ENCODE results near the gene CD8B.

DNA sequence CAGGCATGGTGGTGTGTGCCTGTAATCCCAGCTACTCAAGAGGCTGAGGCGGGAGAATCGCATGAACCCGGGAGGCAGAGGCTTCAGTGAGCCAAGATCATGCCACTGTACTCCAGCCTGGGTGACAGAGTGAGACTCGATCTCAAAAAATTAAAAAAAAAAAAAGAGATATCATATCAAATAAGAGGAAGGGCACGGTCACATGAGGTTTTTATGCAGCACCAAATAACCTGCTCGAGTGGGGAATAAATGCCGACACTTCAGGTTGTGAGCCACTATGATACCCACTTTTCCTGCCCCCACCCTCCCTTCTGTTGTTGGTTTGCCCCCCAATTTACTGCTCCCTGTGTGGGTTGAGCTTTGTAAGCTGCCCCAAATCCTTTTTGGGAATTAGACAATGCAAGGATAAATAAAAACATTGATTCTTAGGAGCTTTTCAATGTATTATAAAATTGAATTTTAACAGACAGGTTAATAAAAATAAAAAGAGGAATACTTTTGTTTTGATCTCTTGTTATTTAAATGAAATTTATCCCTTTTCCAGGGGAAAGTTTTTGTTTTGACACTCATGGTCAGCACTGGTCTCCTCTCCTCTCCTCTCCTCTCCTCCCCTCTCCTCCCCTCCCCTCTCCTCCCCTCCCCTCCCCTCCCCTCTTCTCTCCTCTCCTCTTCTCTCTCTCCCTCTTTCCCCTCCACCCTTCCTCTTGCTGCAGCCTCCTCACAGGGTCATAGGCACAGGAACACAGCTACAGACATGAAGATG is 29.2 kb downstream of the CD8B start:
- TF ChIP-seq POLR2A (IDR thresholded peaks at IDR 0.05; ENCODE audit: control extremely low read depth in 1 of 2, low read depth in 2 of 2, low read length in 2 of 2): no peak
- TF ChIP-seq TAF7 (optimal IDR thresholded peaks at IDR 0.05; ENCODE audit: borderline replicate concordance, low read depth, low read length): no peak
- TF ChIP-seq, protein P1, sequence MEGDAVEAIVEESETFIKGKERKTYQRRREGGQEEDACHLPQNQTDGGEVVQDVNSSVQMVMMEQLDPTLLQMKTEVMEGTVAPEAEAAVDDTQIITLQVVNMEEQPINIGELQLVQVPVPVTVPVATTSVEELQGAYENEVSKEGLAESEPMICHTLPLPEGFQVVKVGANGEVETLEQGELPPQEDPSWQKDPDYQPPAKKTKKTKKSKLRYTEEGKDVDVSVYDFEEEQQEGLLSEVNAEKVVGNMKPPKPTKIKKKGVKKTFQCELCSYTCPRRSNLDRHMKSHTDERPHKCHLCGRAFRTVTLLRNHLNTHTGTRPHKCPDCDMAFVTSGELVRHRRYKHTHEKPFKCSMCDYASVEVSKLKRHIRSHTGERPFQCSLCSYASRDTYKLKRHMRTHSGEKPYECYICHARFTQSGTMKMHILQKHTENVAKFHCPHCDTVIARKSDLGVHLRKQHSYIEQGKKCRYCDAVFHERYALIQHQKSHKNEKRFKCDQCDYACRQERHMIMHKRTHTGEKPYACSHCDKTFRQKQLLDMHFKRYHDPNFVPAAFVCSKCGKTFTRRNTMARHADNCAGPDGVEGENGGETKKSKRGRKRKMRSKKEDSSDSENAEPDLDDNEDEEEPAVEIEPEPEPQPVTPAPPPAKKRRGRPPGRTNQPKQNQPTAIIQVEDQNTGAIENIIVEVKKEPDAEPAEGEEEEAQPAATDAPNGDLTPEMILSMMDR (IDR thresholded peaks at IDR 0.05; ENCODE audit: control extremely low read depth in 1 of 3, insufficient read depth in 1 of 3, low read depth in 1 of 3, low read length in 3 of 3): no peak
- TF ChIP-seq SIN3A (conservative IDR thresholded peaks at IDR 0.05 in 1 of 2, IDR thresholded peaks at IDR 0.05 in 1 of 2; ENCODE audit: low read depth in 1 of 2, low read length in 2 of 2): no peak
- no peak for TF ChIP-seq POLR2AphosphoS5 (IDR thresholded peaks at IDR 0.05; ENCODE audit: low read depth, low read length)
- no peak for TF ChIP-seq GABPA (IDR thresholded peaks at IDR 0.05; ENCODE audit: borderline replicate concordance, insufficient read depth, low read length)
- no peak for TF ChIP-seq CREB1 (IDR thresholded peaks at IDR 0.05)

Data from H1 (cell line).